K562 (cell line): ENCODE data around the gene DPH2. TPM values are rescaled to one million over a fixed set of nuclear protein-coding genes. Genes with fewer than 3 reads are reported as not detected.

Source experiments
- ATAC-seq: fragments of 200-7000 bp; cut with Tn5 transposase; 3 replicates; pipeline ENCODE4 v1.9.1; 2020; ENCODE audit warnings: moderate library complexity
- BruUV-seq: library from RNA; stranded (reverse); fragments of 400-500 nt; replicated peaks from 2 replicates; lab custom pipeline; 2021; lab: Mats Ljungman, UMichigan
- CTCF ChIA-PET: fragments of 300-600 bp; formaldehyde crosslinking; extraction: SDS; loops from one replicate; lab custom pipeline; 2021; ENCODE audit warnings: low intra/inter-chr PET ratio; lab: Yijun Ruan, JAX
- POLR2A ChIA-PET: fragments of 300-600, 350-650 bp; sonication (Branson Sonifier 250); formaldehyde crosslinking; extraction: SDS; loops from one replicate; lab custom pipeline; 2021; ENCODE audit warnings: antibody characterized with exemption, inconsistent platforms; lab: Yijun Ruan, JAX
- DNase-seq, 4 experiments: peaks; one replicate each; pipeline versions ENCODE4 v3.0.0 to v3.0.0-alpha.2; 2011 to 2018; ENCODE audit warnings: low spot score in 3 of 4, mixed read lengths in 3 of 4; ENCODE audit errors: extremely low read depth in 1 of 4
- FAIRE-seq: peaks from 2 replicates; lab custom pipeline; 2011; peaks lifted over from hg19 to GRCh38; lab: Jason Lieb, UNC
- H2AFZ ChIP-seq: 2 replicates; pipeline ENCODE4 v1.6.0; 2011; ENCODE audit warnings: low read depth, low read length, control low read depth, inconsistent platforms
- H3K27ac ChIP-seq: fragments of 200-600 bp; 3 replicates; pipeline ENCODE4 v1.8.0; 2011; ENCODE audit warnings: low read depth, mild to moderate bottlenecking, control low read depth, inconsistent platforms, low read length, moderate library complexity, mixed read lengths; ENCODE audit errors: extremely low read depth
- H3K27me3 ChIP-seq, 2 experiments: fragments of 300-600 bp in 1 of 2; 2 replicates in 1 of 2; 3 replicates in 1 of 2; pipeline versions ENCODE4 v1.6.0 to v1.8.0; 2011; ENCODE audit warnings: inconsistent platforms in 2 of 2, low read length in 2 of 2, mild to moderate bottlenecking in 1 of 2, mixed read lengths in 1 of 2, moderate library complexity in 1 of 2; ENCODE audit not compliant: control insufficient read depth in 2 of 2, insufficient read depth in 2 of 2
- H3K36me3 ChIP-seq: fragments of 300-600 bp; 3 replicates; pipeline ENCODE4 v1.8.0; 2011; ENCODE audit warnings: mild to moderate bottlenecking, low read length, inconsistent platforms; ENCODE audit not compliant: control insufficient read depth, insufficient read depth
- H3K4me1 ChIP-seq, 2 experiments: fragments of 200-600 bp in 1 of 2; replicated peaks in 1 of 2; 2 replicates in 1 of 2; 3 replicates in 1 of 2; pipeline versions ENCODE4 v1.5.1 to v1.8.0; 2011; ENCODE audit warnings: inconsistent platforms in 2 of 2, low read length in 2 of 2, mild to moderate bottlenecking in 1 of 2, mixed read lengths in 1 of 2, moderate library complexity in 1 of 2; ENCODE audit not compliant: control insufficient read depth in 2 of 2, insufficient read depth in 2 of 2
- H3K4me2 ChIP-seq: 2 replicates; pipeline ENCODE4 v1.6.1; 2011; ENCODE audit warnings: low read length, control low read depth, inconsistent platforms, mixed read lengths; ENCODE audit not compliant: insufficient read depth
- H3K4me3 ChIP-seq: fragments of 200-600 bp; sonication (generic), shearing (Covaris generic); 2 replicates; pipeline ENCODE4 v1.5.1; 2016; ENCODE audit warnings: control low read depth, inconsistent platforms
- H3K79me2 ChIP-seq: fragments of 200-600 bp; 3 replicates; pipeline ENCODE4 v1.8.0; 2011; ENCODE audit warnings: low read length, inconsistent platforms; ENCODE audit not compliant: control insufficient read depth, insufficient read depth
- H3K9ac ChIP-seq, 2 experiments: 2 replicates each; pipeline versions ENCODE4 v1.6.0 to v1.6.1; 2011; ENCODE audit warnings: low read depth in 2 of 2, low read length in 2 of 2, control low read depth in 1 of 2, inconsistent platforms in 1 of 2, mild to moderate bottlenecking in 1 of 2, mixed read lengths in 1 of 2; ENCODE audit not compliant: insufficient read depth in 1 of 2
- H3K9me1 ChIP-seq: one replicate; pipeline ENCODE4 v1.6.0; 2011; ENCODE audit warnings: inconsistent platforms, mild to moderate bottlenecking, low read length, moderate library complexity; ENCODE audit not compliant: control insufficient read depth, insufficient read depth
- H3K9me3 ChIP-seq: replicated peaks from 2 replicates; pipeline ENCODE4 v1.5.1; 2011; ENCODE audit warnings: low read depth, low read length, inconsistent platforms; ENCODE audit not compliant: control insufficient read depth, insufficient read depth
- H4K20me1 ChIP-seq: replicated peaks from 2 replicates; pipeline ENCODE4 v1.6.1; 2011; ENCODE audit warnings: low read length, inconsistent platforms, mixed read lengths; ENCODE audit not compliant: control insufficient read depth, insufficient read depth
- ATF3 ChIP-seq, 2 experiments: fragments of 450-650 bp in 1 of 2; sonication (generic) in 1 of 2; formaldehyde crosslinking in 1 of 2; IDR thresholded peaks in 1 of 2; conservative IDR thresholded peaks in 1 of 2; 2 replicates each; pipeline versions ENCODE4 v1.6.1 to v1.8.1; 2016 to 2023; ENCODE audit warnings: mild to moderate bottlenecking in 2 of 2, moderate library complexity in 2 of 2, inconsistent platforms in 1 of 2, missing genetic modification reagents in 1 of 2
- CBFA2T2 ChIP-seq: fragments of 450-650 bp; conservative IDR thresholded peaks from 2 replicates; pipeline ENCODE4 v1.6.1; 2017; ENCODE audit warnings: mild to moderate bottlenecking
- CREB1 ChIP-seq, 2 experiments: sonication (generic) in 1 of 2; formaldehyde crosslinking in 1 of 2; IDR thresholded peaks; 2 replicates each; pipeline versions ENCODE4 v1.6.1 to v1.8.0; 2012 to 2022; ENCODE audit warnings: inconsistent platforms in 1 of 2, mild to moderate bottlenecking in 1 of 2, missing genetic modification reagents in 1 of 2, moderate library complexity in 1 of 2
- CREM ChIP-seq: IDR thresholded peaks from 2 replicates; pipeline ENCODE4 v1.6.1; 2014; ENCODE audit warnings: antibody characterized with exemption, low read depth
- EP300 ChIP-seq: IDR thresholded peaks from 2 replicates; pipeline ENCODE4 v1.6.1; 2012; ENCODE audit warnings: low read length, improper control_type of control experiment
- FOXA3 ChIP-seq, 2 experiments: fragments of 450-650 bp in 1 of 2; sonication (generic) in 1 of 2; formaldehyde crosslinking; IDR thresholded peaks in 1 of 2; conservative IDR thresholded peaks in 1 of 2; 2 replicates each; pipeline versions ENCODE4 v1.4.0 to v1.8.0; 2020 to 2022; ENCODE audit warnings: mild to moderate bottlenecking in 2 of 2, missing genetic modification reagents in 1 of 2
- GATA2 ChIP-seq: sonication (generic); formaldehyde crosslinking; IDR thresholded peaks from 2 replicates; pipeline ENCODE4 v1.4.0; 2020; ENCODE audit warnings: mild to moderate bottlenecking, missing genetic modification reagents
- HNRNPK ChIP-seq: fragments of 200-400 bp; formaldehyde crosslinking; IDR thresholded peaks from one replicate; pipeline ENCODE4 v1.6.1; 2018; ENCODE audit warnings: mild to moderate bottlenecking, low read depth, low read length; ENCODE audit not compliant: poor library complexity, severe bottlenecking
- KAT7 ChIP-seq: sonication (generic); formaldehyde crosslinking; IDR thresholded peaks from 2 replicates; pipeline ENCODE4 v1.8.0; 2022; ENCODE audit warnings: missing genetic modification reagents, mild to moderate bottlenecking, borderline replicate concordance
- MTA2 ChIP-seq: fragments of 450-650 bp; IDR thresholded peaks from 2 replicates; pipeline ENCODE4 v1.6.1; 2016; ENCODE audit warnings: low read depth
- NCOR1 ChIP-seq: fragments of 450-650 bp; IDR thresholded peaks from 2 replicates; pipeline ENCODE4 v1.6.1; 2016; ENCODE audit warnings: mild to moderate bottlenecking, moderate library complexity
- POLR2AphosphoS5 ChIP-seq: IDR thresholded peaks from 2 replicates; pipeline ENCODE4 v1.6.1; 2011; ENCODE audit warnings: mild to moderate bottlenecking, low read depth, low read length, moderate library complexity; ENCODE audit not compliant: control insufficient read depth, insufficient read depth
- RB1 ChIP-seq: fragments of 450-650 bp; IDR thresholded peaks from 2 replicates; pipeline ENCODE4 v1.6.1; 2017; ENCODE audit warnings: low read depth, mild to moderate bottlenecking
- STAT5A ChIP-seq: IDR thresholded peaks from 2 replicates; pipeline ENCODE4 v1.6.1; 2012; ENCODE audit warnings: low read length, inconsistent platforms, borderline replicate concordance
- TCF3 ChIP-seq: sonication (generic); formaldehyde crosslinking; IDR thresholded peaks from 2 replicates; pipeline ENCODE4 v1.4.0; 2020; ENCODE audit warnings: mild to moderate bottlenecking, missing genetic modification reagents
- ZKSCAN3 ChIP-seq: fragments of 250-450 bp; sonication (Bioruptor Pico); IDR thresholded peaks from 2 replicates; pipeline ENCODE4 v1.4.0; 2020
- ZNF282 ChIP-seq: sonication (generic); formaldehyde crosslinking; IDR thresholded peaks from 2 replicates; pipeline ENCODE4 v1.8.1; 2023; ENCODE audit warnings: missing genetic modification reagents
- WGBS: fragments of 100-300 bp; shearing (Covaris generic); methylation state at CpG from one replicate; pipeline ENCODE4 v1.1.6; 2016; ENCODE audit warnings: low coverage, mixed read lengths; ENCODE audit not compliant: insufficient coverage; ENCODE audit errors: missing lambda C conversion rate; 5-methylcytosine and 5-hydroxymethylcytosine counted together
- in situ Hi-C: fragments of 300-500 bp; cut with MboI; formaldehyde crosslinking; loops from 4 replicates; pipeline ENCODE4 v1.15.0; 2018; ENCODE audit warnings: inconsistent platforms, mixed read lengths
- intact Hi-C: fragments of 100-400 bp; cut with micrococcal nuclease; formaldehyde crosslinking; loops from 2 replicates; pipeline ENCODE4 v1.14.2; 2022
- polyA plus RNA-seq, 8 experiments: library from polyadenylated mRNA; depleted of rRNA in 4 of 8; stranded (reverse) in 5 of 8; unstranded in 3 of 8; fragments of >200 nt; fragmentation: Nextera tagmentation in 2 of 8; fragmentation: Illumina TruSeq in 1 of 8; extraction: Ambion mirVana in 2 of 8; extraction: Trizol in 1 of 8; gene quantifications; 2 replicates each; pipeline versions ENCODE4 v1.2.1 to v1.2.3, GENCODE V29; 2011 to 2014; ENCODE audit warnings: inconsistent platforms in 1 of 8, missing spikeins in 1 of 8
- total RNA-seq, 7 experiments: library from RNA; depleted of rRNA in 6 of 7; stranded (reverse); fragments of >200 nt in 6 of 7; fragmentation: Illumina TruSeq in 2 of 7; extraction: Trizol in 2 of 7; gene quantifications; 2 replicates each; pipeline versions ENCODE4 v1.2.1 to v1.2.3, GENCODE V29; 2011 to 2021; ENCODE audit warnings: low replicate concordance in 1 of 7
- TF ChIP-seq, protein P1 (sequence below): sonication (generic); formaldehyde crosslinking; IDR thresholded peaks from 2 replicates; pipeline ENCODE4 v1.8.0; 2022; ENCODE audit warnings: mild to moderate bottlenecking, missing genetic modification reagents, borderline replicate concordance

Gene DPH2
- total and polyA plus RNA-seq, 9 of the 15 experiments (the other 6 are each of a cell fraction or from before 2014, with no cell fraction given), result 17.9 to 94.1 (median 68.1) TPM

DNA sequence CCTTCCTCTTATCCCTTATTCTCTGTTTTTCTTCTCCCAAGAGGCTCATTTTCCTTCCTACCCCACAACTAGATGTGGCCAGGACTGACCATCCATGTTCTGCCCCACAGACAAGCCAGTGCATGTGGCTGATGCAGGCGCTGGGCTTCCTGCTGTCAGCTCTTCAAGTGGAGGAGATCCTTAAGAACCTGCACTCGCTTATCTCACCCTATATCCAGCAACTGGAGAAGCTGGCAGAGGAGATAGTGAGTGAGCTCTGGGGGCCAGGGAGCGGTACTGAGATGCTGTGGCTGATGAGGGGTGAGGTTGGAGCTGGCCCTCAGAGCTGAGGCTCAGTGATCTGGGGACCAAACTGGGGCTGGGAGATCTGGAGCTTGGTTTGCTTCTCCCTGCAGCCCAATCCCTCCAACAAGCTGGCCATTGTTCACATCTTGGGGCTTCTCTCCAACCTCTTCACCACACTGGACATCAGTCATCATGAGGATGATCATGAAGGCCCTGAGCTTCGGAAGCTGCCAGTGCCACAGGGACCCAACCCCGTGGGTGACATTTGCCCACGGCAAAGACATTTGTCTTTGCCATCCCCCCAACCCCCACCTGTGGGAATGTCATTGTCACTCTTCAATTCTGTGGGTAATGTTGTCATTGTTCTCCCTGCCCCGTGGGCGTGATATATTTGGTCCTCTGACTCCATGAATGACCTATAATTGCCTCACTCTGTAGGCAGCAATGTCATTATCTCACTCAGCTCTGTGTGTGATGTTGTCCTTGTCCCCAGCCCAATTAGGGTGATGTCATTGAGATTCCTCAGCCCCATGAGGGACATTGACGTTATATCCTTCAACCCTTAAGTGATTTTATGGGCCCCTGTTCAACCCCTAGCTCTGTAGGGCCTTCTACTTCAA lies 11.2 kb upstream of the DPH2 start:
- Histone ChIP-seq H3K4me2 (no peak overlapping the region; the same call in 1 of the 2 replicates), H3K9ac (peak overlapping the region in 1 of 2 experiments; percentile 11; a peak in 1 of 4 replicates), H3K4me1 (peaks cover 15 to 16% of the 10 kb centered on the region in 2 experiments; a peak in 4 of 5 replicates), H3K27me3 (no peaks in the 10 kb centered on the region), H3K4me3 (no peak overlapping the region), H3K79me2 (no peaks in the 10 kb centered on the region), H3K9me1 (no peaks in the 10 kb centered on the region), H3K27ac (no peak overlapping the region), H4K20me1 (peaks cover 9% of the 10 kb centered on the region; the same call in 1 of the 2 replicates), H3K36me3 (peaks cover 68% of the 10 kb centered on the region), H2AFZ (no peak overlapping the region), H3K9me3 (no peaks in the 10 kb centered on the region)
- 48% methylated on average over 9 of the region's 9 CpGs for WGBS
- ChIA-PET CTCF (no interaction called here), POLR2A (interaction anchor here (0.6 to 2.0 kb wide), 9 partner anchors 8 to 265 kb away, joined by 3 to 11 read pairs (median 3); partner anchors contain the start of genes ATP6V0B, DPH2 and IPO13)
- DNase-seq (peak; percentile 65 to 77 (median 70)), ATAC-seq (peak; percentile 76), FAIRE-seq (peak; percentile 60)
- in situ Hi-C loops (no loop called here), intact Hi-C loops (no loop called here)
- BruUV-seq, result no TSS peak
- TF ChIP-seq NCOR1 (peak; percentile 67), ZNF282 (CRISPR knock-in tag) (no peak), POLR2AphosphoS5 (peak; percentile 42; the same call in 1 of the 2 replicates), RB1 (no peak), CREB1 (IDR thresholded peaks at IDR 0.05) (peak; percentile 47; the same call in 1 of the 2 replicates), CREB1 (CRISPR knock-in tag; IDR thresholded peaks at IDR 0.05) (no peak), ATF3 (IDR thresholded peaks at IDR 0.05) (peak; percentile 58; the same call in 1 of the 2 replicates), ATF3 (CRISPR knock-in tag; conservative IDR thresholded peaks at IDR 0.05) (no peak), EP300 (peak; percentile 31; the same call in 1 of the 2 replicates), TCF3 (peak; percentile 91), CREM (peak; percentile 65), FOXA3 (CRISPR knock-in tag; conservative IDR thresholded peaks at IDR 0.05 in 1 of 2, IDR thresholded peaks at IDR 0.05 in 1 of 2) (no peak), KAT7 (CRISPR knock-in tag) (0 out of 2 replicates have a peak, but pooled peaks have one; percentile 29), MTA2 (0 out of 2 replicates have a peak, but pooled peaks have one; percentile 46), GATA2 (CRISPR knock-in tag) (peak; percentile 77), STAT5A (peak; percentile 18; the same call in 1 of the 2 replicates), HNRNPK (no peak), CBFA2T2 (peak; percentile 75), ZKSCAN3 (no peak)
- TF ChIP-seq, protein P1, sequence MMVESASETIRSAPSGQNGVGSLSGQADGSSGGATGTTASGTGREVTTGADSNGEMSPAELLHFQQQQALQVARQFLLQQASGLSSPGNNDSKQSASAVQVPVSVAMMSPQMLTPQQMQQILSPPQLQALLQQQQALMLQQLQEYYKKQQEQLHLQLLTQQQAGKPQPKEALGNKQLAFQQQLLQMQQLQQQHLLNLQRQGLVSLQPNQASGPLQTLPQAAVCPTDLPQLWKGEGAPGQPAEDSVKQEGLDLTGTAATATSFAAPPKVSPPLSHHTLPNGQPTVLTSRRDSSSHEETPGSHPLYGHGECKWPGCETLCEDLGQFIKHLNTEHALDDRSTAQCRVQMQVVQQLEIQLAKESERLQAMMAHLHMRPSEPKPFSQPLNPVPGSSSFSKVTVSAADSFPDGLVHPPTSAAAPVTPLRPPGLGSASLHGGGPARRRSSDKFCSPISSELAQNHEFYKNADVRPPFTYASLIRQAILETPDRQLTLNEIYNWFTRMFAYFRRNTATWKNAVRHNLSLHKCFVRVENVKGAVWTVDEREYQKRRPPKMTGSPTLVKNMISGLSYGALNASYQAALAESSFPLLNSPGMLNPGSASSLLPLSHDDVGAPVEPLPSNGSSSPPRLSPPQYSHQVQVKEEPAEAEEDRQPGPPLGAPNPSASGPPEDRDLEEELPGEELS (CRISPR knock-in tag), result no peak
